CD4-positive, CD25-positive, alpha-beta regulatory T cell (primary cell): Measurements from ENCODE around the gene TTF1. TPM values are rescaled to one million over a fixed set of nuclear protein-coding genes. Genes with fewer than 3 reads are reported as not detected.

Experiments
- ATAC-seq, 2 donors: fragments of 150-1000 bp; cut with Tn5 transposase; one replicate each; pipeline ENCODE4 v1.10.0; 2021; ENCODE audit warnings: low read depth in 2 of 2, moderate number of reproducible peaks in 2 of 2, moderate library complexity in 1 of 2
- DNase-seq, 3 donors: peaks; one replicate each; pipeline versions ENCODE4 v3.0.0 to v3.0.0-alpha.2; 2012 to 2022; ENCODE audit warnings: mixed read lengths in 1 of 3
- H3K27ac ChIP-seq: one replicate; pipeline ENCODE4 v1.7.0; 2013; ENCODE audit warnings: mild to moderate bottlenecking, low read length; ENCODE audit not compliant: insufficient read depth, poor library complexity, severe bottlenecking
- H3K27me3 ChIP-seq: one replicate; pipeline ENCODE4 v1.7.0; 2013; ENCODE audit warnings: low read length; ENCODE audit not compliant: control insufficient read depth, insufficient read depth
- H3K36me3 ChIP-seq: one replicate; pipeline ENCODE4 v1.7.0; 2013; ENCODE audit warnings: mild to moderate bottlenecking, low read length, moderate library complexity; ENCODE audit not compliant: control insufficient read depth, insufficient read depth
- H3K4me1 ChIP-seq: 2 replicates; pipeline ENCODE4 v1.7.0; 2013; ENCODE audit warnings: mild to moderate bottlenecking, low read length; ENCODE audit not compliant: insufficient read depth, control insufficient read depth, poor library complexity, severe bottlenecking
- H3K4me3 ChIP-seq: one replicate; pipeline ENCODE4 v1.7.0; 2013; ENCODE audit warnings: low read depth, mild to moderate bottlenecking, low read length, moderate library complexity
- H3K9me3 ChIP-seq, 2 experiments: 1 replicate in 1 of 2; 2 replicates in 1 of 2; pipeline ENCODE4 v1.7.0; 2013; ENCODE audit warnings: low read length in 2 of 2, mild to moderate bottlenecking in 1 of 2, moderate library complexity in 1 of 2; ENCODE audit not compliant: control insufficient read depth in 2 of 2
- H3K27ac Mint-ChIP-seq, 3 donors: one replicate each; pipeline ENCODE4 v1.8.0; 2020 to 2022; ENCODE audit warnings: mild to moderate bottlenecking in 3 of 3, mixed read lengths in 3 of 3, moderate library complexity in 2 of 3
- H3K27me3 Mint-ChIP-seq: one replicate; pipeline ENCODE4 v1.8.0; 2022; ENCODE audit warnings: mild to moderate bottlenecking, mixed read lengths
- H3K36me3 Mint-ChIP-seq: one replicate; pipeline ENCODE4 v1.8.0; 2020; ENCODE audit warnings: mixed read lengths
- H3K4me1 Mint-ChIP-seq, 4 donors: one replicate each; pipeline ENCODE4 v1.8.0; 2020 to 2022; ENCODE audit warnings: mixed read lengths in 4 of 4, mild to moderate bottlenecking in 1 of 4
- H3K4me3 Mint-ChIP-seq, 4 donors: one replicate each; pipeline ENCODE4 v1.8.0; 2020 to 2022; ENCODE audit warnings: mild to moderate bottlenecking in 4 of 4, mixed read lengths in 4 of 4, moderate library complexity in 3 of 4
- H3K9me3 Mint-ChIP-seq, 7 donors: one replicate each; pipeline ENCODE4 v1.8.0; 2020 to 2022; ENCODE audit warnings: mixed read lengths in 7 of 7, mild to moderate bottlenecking in 3 of 7, moderate library complexity in 2 of 7
- polyA plus RNA-seq, 4 donors: library from polyadenylated mRNA; unstranded; fragments of 300-500 nt; fragmentation: Illumina TruSeq; gene quantifications; one replicate each; pipeline ENCODE4 v1.2.3, GENCODE V29; 2021
- total RNA-seq: library from RNA; stranded (reverse); gene quantifications from one replicate; pipeline ENCODE4 v1.2.3, GENCODE V29; 2022

Gene TTF1
- total and polyA plus RNA-seq, 5 donors from 2014 or later, result 5.1 to 16.9 (median 6.3) TPM

DNA sequence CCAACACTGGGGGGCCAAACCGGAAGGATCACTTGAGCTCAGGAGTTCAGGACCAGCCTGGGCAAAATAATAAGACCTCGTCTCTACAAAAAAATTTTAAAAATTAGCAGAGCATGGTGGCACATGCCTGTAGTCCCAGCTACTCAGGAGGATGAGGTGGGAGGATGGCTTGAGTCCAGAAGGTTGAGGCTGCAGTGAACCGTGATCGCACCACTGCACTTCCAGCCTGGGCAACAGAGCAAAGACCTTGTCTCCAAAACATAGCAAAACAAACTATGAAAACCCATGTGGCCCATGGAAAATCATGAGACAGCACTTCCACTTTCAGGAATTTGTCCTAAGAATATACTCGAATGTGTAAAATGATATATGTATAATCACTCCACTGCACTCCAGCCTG lies 58.0 kb downstream of the TTF1 start:
- peak overlapping the region in 1 of 4 donors; percentile 44 for H3K4me3 Mint-ChIP-seq
- peak overlapping the region; percentile 42 to 83 (median 82) for H3K27ac Mint-ChIP-seq
- peaks cover 76% of the 10 kb centered on the region for H3K36me3 ChIP-seq
- DNase-seq (no peak), ATAC-seq (no peak)
- no peaks in the 10 kb centered on the region for H3K9me3 Mint-ChIP-seq
- H3K27me3 ChIP-seq, result no peaks in the 10 kb centered on the region
- H3K4me1 ChIP-seq, result peaks cover 46% of the 10 kb centered on the region
- H3K4me3 ChIP-seq, result no peak overlapping the region
- peaks cover 35 to 56% (median 43%) of the 10 kb centered on the region in 4 donors for H3K4me1 Mint-ChIP-seq
- no peak overlapping the region for H3K27ac ChIP-seq
- peaks cover 47% of the 10 kb centered on the region for H3K36me3 Mint-ChIP-seq
- no peaks in the 10 kb centered on the region for H3K27me3 Mint-ChIP-seq
- H3K9me3 ChIP-seq, result no peaks in the 10 kb centered on the region

DNA sequence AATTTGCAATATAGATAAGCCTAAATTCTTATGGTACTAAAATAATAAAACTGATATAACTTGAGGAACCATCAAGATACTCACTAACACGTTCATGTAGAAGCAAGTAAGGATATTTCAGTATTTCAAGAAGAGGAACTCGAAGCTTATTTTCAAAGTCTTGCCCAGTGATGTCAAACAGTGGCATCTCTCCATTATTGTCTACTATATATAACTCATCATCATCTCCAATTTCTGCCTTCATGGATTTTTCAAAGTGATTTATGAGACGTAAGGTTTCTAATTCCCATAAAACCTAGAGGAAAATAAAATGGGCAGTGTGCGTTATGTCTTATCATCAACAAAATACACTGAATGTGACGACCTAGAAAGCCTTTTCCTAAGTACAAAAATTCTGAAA lies 60.5 kb downstream of the TTF1 start:
- H3K9me3 Mint-ChIP-seq, result no peaks in the 10 kb centered on the region
- no peak overlapping the region for H3K4me3 Mint-ChIP-seq
- peaks cover 21% of the 10 kb centered on the region for H3K4me1 ChIP-seq
- no peak for ATAC-seq
- peaks cover 47% of the 10 kb centered on the region for H3K36me3 Mint-ChIP-seq
- H3K27me3 ChIP-seq, result no peaks in the 10 kb centered on the region
- H3K4me3 ChIP-seq, result no peak overlapping the region
- H3K27me3 Mint-ChIP-seq, result no peaks in the 10 kb centered on the region
- peaks cover 79% of the 10 kb centered on the region for H3K36me3 ChIP-seq
- H3K4me1 Mint-ChIP-seq, result peaks cover 22 to 41% (median 27%) of the 10 kb centered on the region in 4 donors
- no peak overlapping the region for H3K27ac Mint-ChIP-seq
- H3K27ac ChIP-seq, result no peak overlapping the region
- no peak for DNase-seq
- H3K9me3 ChIP-seq, result no peaks in the 10 kb centered on the region

DNA sequence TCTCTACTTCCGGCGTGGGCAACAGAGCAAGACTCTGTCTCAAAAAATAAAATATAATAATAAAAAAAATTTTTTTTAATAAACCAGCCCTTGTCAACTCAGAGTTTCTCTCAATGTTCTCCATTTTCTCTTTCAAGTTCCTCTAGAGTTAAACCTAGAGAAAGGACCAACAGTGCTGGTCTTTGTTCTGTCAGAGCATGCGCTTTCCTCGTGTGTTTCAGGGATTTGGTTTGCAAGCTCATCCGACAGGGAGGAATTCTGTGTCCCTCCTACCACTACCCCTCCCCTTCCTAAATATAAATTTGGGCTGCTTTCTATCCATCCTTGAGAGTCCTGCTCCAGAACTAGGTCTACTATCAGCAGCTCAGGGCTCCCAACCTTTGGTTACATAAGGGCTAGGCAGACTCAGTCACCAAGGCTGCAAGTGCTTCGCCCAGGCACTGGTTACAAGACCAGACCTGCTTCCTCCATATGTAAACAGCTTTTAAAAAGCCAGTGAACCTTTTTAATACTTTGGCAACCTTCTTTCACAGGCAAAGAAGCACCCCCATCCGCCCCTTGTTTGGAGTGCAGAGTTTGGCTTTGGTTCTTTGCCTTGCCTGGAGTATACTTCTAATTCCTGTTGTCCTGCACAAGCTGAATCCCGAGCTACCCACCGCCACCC lies 65.3 kb downstream of the TTF1 start:
- Mint-ChIP-seq H3K36me3 (peaks cover 64% of the 10 kb centered on the region), H3K27ac (peak overlapping the region in 1 of 3 donors; percentile 26), H3K4me3 (no peak overlapping the region), H3K9me3 (peaks cover 0 to 1% (median 0%) of the 10 kb centered on the region in 7 donors), H3K4me1 (peaks cover 9 to 24% (median 18%) of the 10 kb centered on the region in 4 donors), H3K27me3 (no peaks in the 10 kb centered on the region)
- ATAC-seq (no peak), DNase-seq (no peak)
- no peak overlapping the region for H3K4me3 ChIP-seq
- no peak overlapping the region for H3K27ac ChIP-seq
- H3K36me3 ChIP-seq, result peaks cover 93% of the 10 kb centered on the region
- no peaks in the 10 kb centered on the region for H3K27me3 ChIP-seq
- no peaks in the 10 kb centered on the region for H3K9me3 ChIP-seq
- no peaks in the 10 kb centered on the region for H3K4me1 ChIP-seq

DNA sequence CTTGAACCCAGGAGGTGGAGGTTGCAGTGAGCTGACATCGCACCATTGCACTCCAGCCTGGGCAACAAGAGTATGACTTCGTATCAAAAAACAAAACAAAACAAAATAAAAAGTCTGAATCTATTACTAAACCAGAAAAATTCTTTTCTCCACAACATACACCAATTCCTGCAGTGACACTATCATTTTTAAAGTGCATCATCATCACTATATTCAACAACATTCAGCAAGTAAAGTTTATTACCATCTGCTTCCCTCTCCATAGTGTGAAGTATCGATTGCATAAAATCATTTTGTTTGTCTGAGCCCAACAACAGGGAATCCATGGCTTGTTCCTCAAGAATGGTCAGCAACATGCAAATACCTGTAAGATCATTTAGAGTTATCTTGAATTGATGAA lies 72.3 kb downstream of the TTF1 start:
- H3K27ac Mint-ChIP-seq, result peak overlapping the region in 1 of 3 donors; percentile 47
- no peaks in the 10 kb centered on the region for H3K27me3 ChIP-seq
- peaks cover 11 to 21% (median 14%) of the 10 kb centered on the region in 4 donors for H3K4me1 Mint-ChIP-seq
- H3K4me1 ChIP-seq, result no peaks in the 10 kb centered on the region
- no peak overlapping the region for H3K4me3 ChIP-seq
- peaks cover 92% of the 10 kb centered on the region for H3K36me3 ChIP-seq
- no peak overlapping the region for H3K27ac ChIP-seq
- no peaks in the 10 kb centered on the region for H3K27me3 Mint-ChIP-seq
- H3K36me3 Mint-ChIP-seq, result peaks cover 70% of the 10 kb centered on the region
- ATAC-seq (no peak), DNase-seq (no peak)
- H3K9me3 ChIP-seq, result no peaks in the 10 kb centered on the region
- no peak overlapping the region for H3K4me3 Mint-ChIP-seq
- H3K9me3 Mint-ChIP-seq, result peaks cover 0 to 4% (median 0%) of the 10 kb centered on the region in 7 donors

DNA sequence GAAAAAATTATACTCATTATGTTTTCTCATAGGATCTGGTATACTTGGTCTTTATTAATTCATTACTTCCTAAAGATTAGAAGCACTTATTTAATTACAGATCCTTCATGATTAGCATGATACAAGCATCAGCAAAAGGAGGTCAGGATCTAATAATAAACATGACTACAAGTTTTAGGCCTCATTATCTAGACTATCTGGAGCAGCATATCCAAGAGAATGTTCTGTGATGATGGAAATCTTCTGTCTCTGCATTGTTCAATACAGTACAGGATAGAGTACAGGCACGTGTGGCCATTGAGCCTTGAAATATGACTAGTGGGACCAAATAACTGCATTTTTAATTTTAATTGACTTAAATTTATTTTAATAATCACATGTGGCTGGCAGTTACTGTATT lies 73.1 kb downstream of the TTF1 start:
- no peak overlapping the region for H3K27ac ChIP-seq
- H3K4me3 ChIP-seq, result no peak overlapping the region
- peaks cover 91% of the 10 kb centered on the region for H3K36me3 ChIP-seq
- no peaks in the 10 kb centered on the region for H3K9me3 ChIP-seq
- peaks cover 75% of the 10 kb centered on the region for H3K36me3 Mint-ChIP-seq
- DNase-seq (no peak), ATAC-seq (no peak)
- H3K27ac Mint-ChIP-seq, result no peak overlapping the region
- no peaks in the 10 kb centered on the region for H3K27me3 ChIP-seq
- no peak overlapping the region for H3K4me3 Mint-ChIP-seq
- no peaks in the 10 kb centered on the region for H3K27me3 Mint-ChIP-seq
- peaks cover 0 to 5% (median 0%) of the 10 kb centered on the region in 7 donors for H3K9me3 Mint-ChIP-seq
- H3K4me1 ChIP-seq, result no peaks in the 10 kb centered on the region
- H3K4me1 Mint-ChIP-seq, result peaks cover 13 to 22% (median 14%) of the 10 kb centered on the region in 4 donors

- ATAC-seq (no peak), DNase-seq (no peak)
- Histone ChIP-seq H3K4me1 (no peaks in the 10 kb centered on the region), H3K4me3 (no peak overlapping the region), H3K36me3 (peaks cover 67% of the 10 kb centered on the region), H3K9me3 (no peaks in the 10 kb centered on the region), H3K27ac (no peak overlapping the region), H3K27me3 (no peaks in the 10 kb centered on the region)
- Mint-ChIP-seq H3K36me3 (peaks cover 62% of the 10 kb centered on the region), H3K9me3 (peaks cover 0 to 10% (median 0%) of the 10 kb centered on the region in 7 donors), H3K4me3 (no peak overlapping the region), H3K27me3 (no peaks in the 10 kb centered on the region), H3K27ac (no peak overlapping the region), H3K4me1 (peaks cover 26 to 43% (median 34%) of the 10 kb centered on the region in 4 donors)
Measured at GRCh38 chr9:132328580-132328979, 78.1 kb downstream of the TTF1 start.

- Histone ChIP-seq H3K4me3 (no peak overlapping the region), H3K36me3 (peaks cover 60% of the 10 kb centered on the region), H3K27ac (no peak overlapping the region), H3K4me1 (no peaks in the 10 kb centered on the region), H3K9me3 (no peaks in the 10 kb centered on the region), H3K27me3 (no peaks in the 10 kb centered on the region)
- H3K4me3 Mint-ChIP-seq, result no peak overlapping the region
- no peak for ATAC-seq
- H3K27me3 Mint-ChIP-seq, result no peaks in the 10 kb centered on the region
- H3K4me1 Mint-ChIP-seq, result peaks cover 35 to 47% (median 41%) of the 10 kb centered on the region in 4 donors
- no peak for DNase-seq
- peaks cover 0 to 10% (median 0%) of the 10 kb centered on the region in 7 donors for H3K9me3 Mint-ChIP-seq
- H3K27ac Mint-ChIP-seq, result peak overlapping the region in 1 of 3 donors; percentile 15
- peaks cover 60% of the 10 kb centered on the region for H3K36me3 Mint-ChIP-seq
Measured at GRCh38 chr9:132327537-132327936, 79.1 kb downstream of the TTF1 start.
